Endothelial cell of umbilical vein (primary cell): ENCODE data around the gene FIBCD1. TPM values are rescaled to one million over a fixed set of nuclear protein-coding genes. Genes with fewer than 3 reads are reported as not detected.

Experiments used
- BruUV-seq: library from RNA; stranded (reverse); fragments of 400-500 nt; replicated peaks from 2 replicates; lab custom pipeline; 2021; lab: Mats Ljungman, UMichigan
- CTCF ChIA-PET: fragments of 300-600, 350-600 bp; sonication (Branson Sonifier 250); formaldehyde crosslinking; loops from one replicate; lab custom pipeline; 2021; ENCODE audit warnings: antibody characterized with exemption, inconsistent platforms; lab: Charles Lee
- POLR2A ChIA-PET: fragments of 300-600, 350-600 bp; sonication (Branson Sonifier 250); formaldehyde crosslinking; loops from one replicate; lab custom pipeline; 2021; ENCODE audit warnings: antibody characterized with exemption, inconsistent platforms; lab: Charles Lee
- DNase-seq: peaks from one replicate; pipeline ENCODE4 v3.0.0-alpha.2; 2011; ENCODE audit warnings: low read depth, low spot score
- FAIRE-seq: peaks from 2 replicates; lab custom pipeline; 2011; peaks lifted over from hg19 to GRCh38; lab: Jason Lieb, UNC
- H2AFZ ChIP-seq: 2 replicates; pipeline ENCODE4 v1.6.0; 2012; ENCODE audit warnings: low read depth, low read length, control low read depth, inconsistent platforms
- H3K27ac ChIP-seq: 2 replicates; pipeline ENCODE4 v1.5.1; 2011; ENCODE audit warnings: low read depth, mild to moderate bottlenecking, control low read depth, low read length, moderate library complexity; ENCODE audit not compliant: insufficient read depth
- H3K27me3 ChIP-seq, 2 experiments: 2 replicates each; pipeline versions ENCODE4 v1.6.0 to v1.6.1; 2011; ENCODE audit warnings: low read length in 2 of 2, mixed read lengths in 1 of 2; ENCODE audit not compliant: control insufficient read depth in 2 of 2, insufficient read depth in 2 of 2
- H3K36me3 ChIP-seq, 2 experiments: 2 replicates in 1 of 2; 3 replicates in 1 of 2; pipeline ENCODE4 v1.5.1; 2011; ENCODE audit warnings: low read length in 2 of 2, mild to moderate bottlenecking in 1 of 2, moderate library complexity in 1 of 2; ENCODE audit not compliant: control insufficient read depth in 2 of 2, insufficient read depth in 2 of 2; ENCODE audit errors: extremely low read depth in 1 of 2
- H3K4me1 ChIP-seq: 3 replicates; pipeline ENCODE4 v1.5.1; 2011; ENCODE audit warnings: mild to moderate bottlenecking, low read length; ENCODE audit not compliant: control insufficient read depth, insufficient read depth; ENCODE audit errors: extremely low read depth
- H3K4me2 ChIP-seq: 2 replicates; pipeline ENCODE4 v1.6.1; 2011; ENCODE audit warnings: low read length, control low read depth, mixed read lengths; ENCODE audit not compliant: insufficient read depth
- H3K4me3 ChIP-seq, 3 experiments: fragments of 200-600 bp in 1 of 3; sonication (generic), shearing (Covaris generic) in 1 of 3; replicated peaks in 1 of 3; 2 replicates each; pipeline ENCODE4 v1.5.1; 2011 to 2016; ENCODE audit warnings: control low read depth in 3 of 3, low read length in 3 of 3, mild to moderate bottlenecking in 2 of 3, inconsistent platforms in 1 of 3, low read depth in 1 of 3, moderate library complexity in 1 of 3; ENCODE audit not compliant: insufficient read depth in 1 of 3
- H3K79me2 ChIP-seq: 2 replicates; pipeline ENCODE4 v1.6.0; 2012; ENCODE audit warnings: low read length, inconsistent platforms; ENCODE audit not compliant: control insufficient read depth, insufficient read depth
- H3K9ac ChIP-seq: replicated peaks from 2 replicates; pipeline ENCODE3; 2011; ENCODE audit warnings: low read length, control low read depth; ENCODE audit not compliant: insufficient read depth; ENCODE audit errors: extremely low read depth
- H3K9me1 ChIP-seq: replicated peaks from 3 replicates; pipeline ENCODE4 v1.6.0; 2011; ENCODE audit warnings: mild to moderate bottlenecking, low read length; ENCODE audit not compliant: control insufficient read depth, insufficient read depth; ENCODE audit errors: extremely low read depth
- H3K9me3 ChIP-seq: replicated peaks from 2 replicates; pipeline ENCODE4 v1.5.1; 2012; ENCODE audit warnings: low read length, inconsistent platforms; ENCODE audit not compliant: control insufficient read depth, insufficient read depth
- H4K20me1 ChIP-seq: replicated peaks from 2 replicates; pipeline ENCODE3; 2011; ENCODE audit warnings: mild to moderate bottlenecking, low read length; ENCODE audit not compliant: control insufficient read depth, insufficient read depth; ENCODE audit errors: extremely low read depth
- CTCF ChIP-seq, 2 donors: IDR thresholded peaks; 1 replicate in 1 of 2; 2 replicates in 1 of 2; pipeline ENCODE4 v1.5.1; 2011; ENCODE audit warnings: low read length in 2 of 2, mild to moderate bottlenecking in 2 of 2, moderate library complexity in 2 of 2, control low read depth in 1 of 2, inconsistent platforms in 1 of 2, low read depth in 1 of 2; ENCODE audit not compliant: insufficient read depth in 1 of 2; ENCODE audit errors: extremely low read depth in 1 of 2
- EZH2 ChIP-seq: IDR thresholded peaks from 2 replicates; pipeline ENCODE4 v1.6.1; 2012; ENCODE audit warnings: borderline replicate concordance, low read depth, mild to moderate bottlenecking, moderate library complexity, low read length, inconsistent platforms; ENCODE audit not compliant: severe bottlenecking
- FOS ChIP-seq: IDR thresholded peaks from 2 replicates; pipeline ENCODE4 v1.6.1; 2011; ENCODE audit warnings: mild to moderate bottlenecking, low read length, moderate library complexity, borderline replicate concordance; ENCODE audit not compliant: insufficient read depth
- GATA2 ChIP-seq: IDR thresholded peaks from 2 replicates; pipeline ENCODE4 v1.7.0; 2011; ENCODE audit warnings: low read depth, mild to moderate bottlenecking, moderate library complexity, mixed read lengths, low read length; ENCODE audit not compliant: insufficient read length, insufficient read depth
- JUN ChIP-seq: IDR thresholded peaks from 2 replicates; pipeline ENCODE4 v1.6.1; 2011; ENCODE audit warnings: borderline replicate concordance, low read depth; ENCODE audit not compliant: insufficient read length, insufficient read depth
- MYC ChIP-seq: IDR thresholded peaks from one replicate; pipeline ENCODE4 v1.6.1; 2011; ENCODE audit warnings: mild to moderate bottlenecking, low read depth, low read length
- POLR2A ChIP-seq: IDR thresholded peaks from 2 replicates; pipeline ENCODE4 v1.6.1; 2012; ENCODE audit warnings: low read depth, mild to moderate bottlenecking, control low read depth, low read length
- POLR2AphosphoS5 ChIP-seq: IDR thresholded peaks from 2 replicates; pipeline ENCODE4 v1.6.1; 2012; ENCODE audit warnings: low read depth, mild to moderate bottlenecking, control low read depth, low read length, moderate library complexity; ENCODE audit not compliant: insufficient read depth
- dilution Hi-C: fragments of 300-500 bp; cut with MboI; formaldehyde crosslinking; loops from one replicate; pipeline ENCODE4 v1.15.0; 2019; ENCODE audit warnings: low sequenced_read_pairs; ENCODE audit not compliant: extremely low pct_ligation_motif_present
- intact Hi-C: fragments of 100-400 bp; cut with micrococcal nuclease; formaldehyde crosslinking; loops from one replicate; pipeline ENCODE4 v1.10.0; 2022
- polyA plus RNA-seq, 4 experiments: library from polyadenylated mRNA; depleted of rRNA in 3 of 4; stranded (reverse) in 3 of 4; unstranded in 1 of 4; fragments of >200 nt; gene quantifications; 2 replicates each; pipeline versions ENCODE4 v1.2.1 to v1.2.3, GENCODE V29; 2011 to 2012; ENCODE audit warnings: missing spikeins in 1 of 4
- total RNA-seq: library from RNA; stranded (reverse); gene quantifications from 2 replicates; pipeline ENCODE4 v1.2.3, GENCODE V29; 2021
- TF ChIP-seq, protein P1 (sequence below): IDR thresholded peaks from 2 replicates; pipeline ENCODE4 v1.6.1; 2011; ENCODE audit not compliant: insufficient read depth, insufficient read length

FIBCD1 gene
- total and polyA plus RNA-seq, 2 donors (not counting 3 experiments of a cell fraction or from before 2014, with no cell fraction given), result 0.14 TPM; not detected in 1

- dilution Hi-C loops, result no loop called here
- DNase-seq (no peak), FAIRE-seq (no peak)
- Histone ChIP-seq H3K9me1 (no peaks in the 10 kb centered on the region), H3K9ac (no peak overlapping the region), H3K4me1 (no peaks in the 10 kb centered on the region), H2AFZ (no peak overlapping the region), H4K20me1 (no peaks in the 10 kb centered on the region), H3K4me2 (no peak overlapping the region), H3K36me3 (peaks cover 28 to 64% of the 10 kb centered on the region in 2 experiments), H3K27me3 (no peaks in the 10 kb centered on the region), H3K4me3 (no peak overlapping the region), H3K9me3 (no peaks in the 10 kb centered on the region), H3K27ac (no peak overlapping the region), H3K79me2 (peaks cover 3% of the 10 kb centered on the region)
- intact Hi-C loops, result no loop called here
- TF ChIP-seq JUN (no peak), EZH2 (no peak), POLR2AphosphoS5 (no peak), GATA2 (no peak), FOS (no peak), CTCF (IDR thresholded peaks at IDR 0.05; ENCODE audit: extremely low read depth in 1 of 2, insufficient read depth in 1 of 2, low read depth in 1 of 2, low read length in 2 of 2) (no peak), MYC (no peak), POLR2A (no peak)
- TF ChIP-seq, protein P1, sequence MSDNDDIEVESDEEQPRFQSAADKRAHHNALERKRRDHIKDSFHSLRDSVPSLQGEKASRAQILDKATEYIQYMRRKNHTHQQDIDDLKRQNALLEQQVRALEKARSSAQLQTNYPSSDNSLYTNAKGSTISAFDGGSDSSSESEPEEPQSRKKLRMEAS, result no peak
- BruUV-seq, result no TSS peak
- ChIA-PET POLR2A (no interaction called here), CTCF (interaction anchor here (1.2 to 3.3 kb wide), 3 partner anchors 159 to 186 kb away, joined by 3 to 14 read pairs (median 12); no protein-coding TSS in a partner anchor)
Observed at GRCh38 chr9:130887494-130888144, 51.4 kb downstream of the FIBCD1 start.
